Vagina (tissue), 2 donors: Measurements from ENCODE around the gene KIRREL3. TPM values are rescaled to one million over a fixed set of nuclear protein-coding genes. Genes with fewer than 3 reads are reported as not detected.

ENCODE experiments used
- DNase-seq, 2 donors: peaks; one replicate each; pipeline ENCODE4 v3.0.0-alpha.2; 2017; ENCODE audit errors: extremely low spot score in 2 of 2
- H3K27ac ChIP-seq: fragments of 200-600 bp; sonication (generic); one replicate; pipeline ENCODE4 v1.5.1; 2019
- H3K27me3 ChIP-seq: fragments of 200-600 bp; sonication (generic); one replicate; pipeline ENCODE4 v1.5.1; 2019
- H3K36me3 ChIP-seq, 2 donors: fragments of 200-600 bp; sonication (generic); one replicate each; pipeline ENCODE4 v1.5.1; 2017 to 2019
- H3K4me1 ChIP-seq: fragments of 200-600 bp; sonication (generic); one replicate; pipeline ENCODE4 v1.5.1; 2019
- H3K4me3 ChIP-seq, 2 donors: fragments of 200-600 bp; sonication (generic); 1 replicate in 1 of 2; 2 replicates in 1 of 2; pipeline ENCODE4 v1.5.1; 2016 to 2019
- H3K9me3 ChIP-seq: fragments of 200-600 bp; sonication (generic); one replicate; pipeline ENCODE4 v1.5.1; 2019
- POLR2A ChIP-seq, 2 donors: fragments of 450-650 bp; IDR thresholded peaks; one replicate each; pipeline ENCODE4 v1.6.1; 2017; ENCODE audit warnings: antibody characterized with exemption in 2 of 2, mild to moderate bottlenecking in 2 of 2, moderate library complexity in 2 of 2
- POLR2AphosphoS5 ChIP-seq, 2 donors: sonication (generic); formaldehyde crosslinking; IDR thresholded peaks; one replicate each; pipeline ENCODE4 v1.9.0; 2017; ENCODE audit warnings: antibody characterized with exemption in 2 of 2, mild to moderate bottlenecking in 2 of 2, low read depth in 1 of 2; ENCODE audit not compliant: insufficient read depth in 1 of 2
- intact Hi-C: fragments of 100-400 bp; cut with DNase I; formaldehyde crosslinking; loops from one replicate; pipeline ENCODE4 v1.15.1; 2023
- total RNA-seq: library from RNA; depleted of rRNA; stranded (reverse); fragments of >200 nt; gene quantifications from one replicate; pipeline ENCODE4 v1.2.3, GENCODE V29; 2016
- TF ChIP-seq, protein P1 (sequence below), 3 experiments: fragments of 450-650 bp in 2 of 3; fragments of 200-600 bp in 1 of 3; sonication (generic) in 1 of 3; IDR thresholded peaks; one replicate each; pipeline ENCODE4 v1.5.1; 2017 to 2019; ENCODE audit warnings: antibody characterized with exemption in 3 of 3, mild to moderate bottlenecking in 2 of 3, moderate library complexity in 2 of 3

Gene KIRREL3
- total RNA-seq, 1 donor from 2014 or later: not detected

DNA sequence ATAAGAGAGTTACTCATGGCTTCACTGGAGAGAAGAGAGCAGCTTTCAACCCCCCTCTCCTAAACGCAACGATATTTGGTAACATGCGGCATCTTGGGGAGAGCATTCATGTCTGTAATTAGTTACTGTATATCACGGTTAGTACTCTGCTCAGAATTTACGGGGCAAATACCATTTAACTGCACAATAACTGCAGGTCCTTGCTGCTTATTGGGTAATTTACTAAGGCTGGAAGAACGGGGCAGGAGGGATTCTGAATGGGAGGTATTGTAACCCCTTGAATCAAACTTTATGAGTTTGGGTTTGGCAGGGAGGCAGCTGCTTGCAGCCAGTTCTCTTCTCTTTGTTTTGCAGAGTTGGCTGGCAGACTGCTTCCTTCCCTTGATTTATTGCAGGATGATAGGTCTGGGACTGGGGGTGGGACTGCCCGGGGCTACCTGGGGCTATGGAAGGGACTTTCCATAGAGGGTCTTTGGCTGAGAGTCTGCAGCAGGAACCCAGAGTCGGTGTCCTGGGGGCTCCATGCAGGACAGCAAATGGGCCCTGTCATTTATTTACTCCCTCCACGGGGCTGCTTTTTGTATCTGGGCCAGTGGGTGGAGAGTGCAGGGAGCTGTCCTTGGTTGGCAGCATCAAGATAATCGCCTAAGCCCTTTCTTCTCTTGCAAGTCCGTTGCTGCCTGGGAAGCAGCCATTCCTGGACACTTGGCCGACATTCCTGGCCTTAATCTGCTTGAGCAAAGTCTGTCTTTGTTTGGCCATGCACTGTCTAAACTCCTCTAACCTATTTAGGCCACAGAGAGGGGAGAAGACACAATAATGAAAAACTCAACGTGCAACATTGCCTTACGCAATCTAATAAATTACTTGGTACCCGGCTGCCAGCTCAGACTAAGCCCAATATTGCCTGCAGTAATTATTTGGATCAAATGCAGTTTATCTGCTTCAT lies 456.2 kb downstream of the KIRREL3 start:
- H3K27me3 ChIP-seq: no peaks in the 10 kb centered on the region
- intact Hi-C loops: no loop called here
- H3K4me1 ChIP-seq: peaks cover 20% of the 10 kb centered on the region
- H3K9me3 ChIP-seq: no peaks in the 10 kb centered on the region
- no peak for DNase-seq
- H3K4me3 ChIP-seq: no peak overlapping the region
- H3K36me3 ChIP-seq: no peaks in the 10 kb centered on the region
- no peak overlapping the region for H3K27ac ChIP-seq
- TF ChIP-seq POLR2A (IDR thresholded peaks at IDR 0.05) (no peak), POLR2AphosphoS5 (IDR thresholded peaks at IDR 0.05; ENCODE audit: insufficient read depth in 1 of 2, low read depth in 1 of 2) (no peak)
- TF ChIP-seq, protein P1, sequence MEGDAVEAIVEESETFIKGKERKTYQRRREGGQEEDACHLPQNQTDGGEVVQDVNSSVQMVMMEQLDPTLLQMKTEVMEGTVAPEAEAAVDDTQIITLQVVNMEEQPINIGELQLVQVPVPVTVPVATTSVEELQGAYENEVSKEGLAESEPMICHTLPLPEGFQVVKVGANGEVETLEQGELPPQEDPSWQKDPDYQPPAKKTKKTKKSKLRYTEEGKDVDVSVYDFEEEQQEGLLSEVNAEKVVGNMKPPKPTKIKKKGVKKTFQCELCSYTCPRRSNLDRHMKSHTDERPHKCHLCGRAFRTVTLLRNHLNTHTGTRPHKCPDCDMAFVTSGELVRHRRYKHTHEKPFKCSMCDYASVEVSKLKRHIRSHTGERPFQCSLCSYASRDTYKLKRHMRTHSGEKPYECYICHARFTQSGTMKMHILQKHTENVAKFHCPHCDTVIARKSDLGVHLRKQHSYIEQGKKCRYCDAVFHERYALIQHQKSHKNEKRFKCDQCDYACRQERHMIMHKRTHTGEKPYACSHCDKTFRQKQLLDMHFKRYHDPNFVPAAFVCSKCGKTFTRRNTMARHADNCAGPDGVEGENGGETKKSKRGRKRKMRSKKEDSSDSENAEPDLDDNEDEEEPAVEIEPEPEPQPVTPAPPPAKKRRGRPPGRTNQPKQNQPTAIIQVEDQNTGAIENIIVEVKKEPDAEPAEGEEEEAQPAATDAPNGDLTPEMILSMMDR (IDR thresholded peaks at IDR 0.05): no peak

GRCh38 chr11:126543691-126544090 lies 456.9 kb downstream of the KIRREL3 start:
- intact Hi-C loops: no loop called here
- Histone ChIP-seq H3K4me3 (no peak overlapping the region), H3K27me3 (no peaks in the 10 kb centered on the region), H3K27ac (no peak overlapping the region), H3K36me3 (no peaks in the 10 kb centered on the region), H3K4me1 (peaks cover 20% of the 10 kb centered on the region), H3K9me3 (no peaks in the 10 kb centered on the region)
- TF ChIP-seq POLR2AphosphoS5 (IDR thresholded peaks at IDR 0.05; ENCODE audit: insufficient read depth in 1 of 2, low read depth in 1 of 2) (no peak), POLR2A (IDR thresholded peaks at IDR 0.05) (no peak)
- TF ChIP-seq, protein P1 (IDR thresholded peaks at IDR 0.05): no peak
- no peak for DNase-seq

GRCh38 chr11:126542334-126543015 lies 458.1 kb downstream of the KIRREL3 start:
- TF ChIP-seq POLR2AphosphoS5 (IDR thresholded peaks at IDR 0.05; ENCODE audit: insufficient read depth in 1 of 2, low read depth in 1 of 2) (no peak), POLR2A (IDR thresholded peaks at IDR 0.05) (no peak)
- TF ChIP-seq, protein P1 (IDR thresholded peaks at IDR 0.05): no peak
- no peak for DNase-seq
- intact Hi-C loops: no loop called here
- Histone ChIP-seq H3K27me3 (no peaks in the 10 kb centered on the region), H3K27ac (no peak overlapping the region), H3K4me1 (peaks cover 20% of the 10 kb centered on the region), H3K36me3 (no peaks in the 10 kb centered on the region), H3K4me3 (no peak overlapping the region), H3K9me3 (no peaks in the 10 kb centered on the region)

DNA sequence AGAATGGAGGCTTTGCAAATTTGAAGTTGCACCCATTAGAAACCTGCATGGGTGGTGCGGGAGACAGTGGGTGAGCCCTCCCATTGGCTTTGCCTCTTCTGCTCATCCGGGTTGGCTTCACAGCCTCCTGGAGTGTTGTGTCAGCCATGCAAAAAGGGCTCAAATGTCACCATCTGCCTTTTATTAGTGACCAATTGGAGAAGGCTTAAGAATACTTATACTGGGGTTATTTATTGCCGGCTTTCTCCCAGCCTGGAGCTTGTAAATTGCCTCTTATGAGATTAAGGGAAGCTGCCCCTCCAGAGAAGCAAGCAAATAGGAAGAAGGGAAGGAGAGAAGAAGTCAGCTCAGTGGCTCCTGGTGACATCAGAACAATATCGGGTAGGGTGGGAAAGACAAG lies 462.5 kb downstream of the KIRREL3 start:
- Histone ChIP-seq H3K27ac (no peak overlapping the region), H3K27me3 (no peaks in the 10 kb centered on the region), H3K9me3 (no peaks in the 10 kb centered on the region), H3K4me1 (no peaks in the 10 kb centered on the region), H3K36me3 (no peaks in the 10 kb centered on the region), H3K4me3 (no peak overlapping the region)
- DNase-seq: no peak
- TF ChIP-seq POLR2A (IDR thresholded peaks at IDR 0.05): no peak
- TF ChIP-seq POLR2AphosphoS5 (IDR thresholded peaks at IDR 0.05; ENCODE audit: insufficient read depth in 1 of 2, low read depth in 1 of 2): no peak
- TF ChIP-seq, protein P1 (IDR thresholded peaks at IDR 0.05): no peak
- intact Hi-C loops: no loop called here
